ENCODE data around the gene IRF2.

Gene IRF2

DNA sequence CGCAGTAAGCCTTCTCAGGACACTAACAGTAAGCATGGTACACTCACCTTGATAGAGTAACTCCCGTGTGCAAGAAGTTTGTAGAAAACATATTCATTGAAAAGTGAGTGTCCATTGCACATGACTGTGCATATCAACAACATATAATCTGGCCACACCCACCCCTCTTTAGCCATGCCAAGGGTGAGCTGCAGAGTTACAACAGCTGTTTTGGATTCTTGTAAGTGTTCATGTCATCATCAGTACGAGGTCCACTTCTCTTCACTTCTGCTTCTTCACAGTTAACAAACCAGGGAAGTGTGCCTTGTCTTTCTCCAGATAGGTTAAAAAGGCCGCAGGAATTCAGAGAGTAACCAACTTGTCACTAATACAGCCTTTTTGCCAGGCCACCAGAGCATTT is 116.6 kb downstream of the IRF2 start:
- TF ChIP-seq, protein P1, sequence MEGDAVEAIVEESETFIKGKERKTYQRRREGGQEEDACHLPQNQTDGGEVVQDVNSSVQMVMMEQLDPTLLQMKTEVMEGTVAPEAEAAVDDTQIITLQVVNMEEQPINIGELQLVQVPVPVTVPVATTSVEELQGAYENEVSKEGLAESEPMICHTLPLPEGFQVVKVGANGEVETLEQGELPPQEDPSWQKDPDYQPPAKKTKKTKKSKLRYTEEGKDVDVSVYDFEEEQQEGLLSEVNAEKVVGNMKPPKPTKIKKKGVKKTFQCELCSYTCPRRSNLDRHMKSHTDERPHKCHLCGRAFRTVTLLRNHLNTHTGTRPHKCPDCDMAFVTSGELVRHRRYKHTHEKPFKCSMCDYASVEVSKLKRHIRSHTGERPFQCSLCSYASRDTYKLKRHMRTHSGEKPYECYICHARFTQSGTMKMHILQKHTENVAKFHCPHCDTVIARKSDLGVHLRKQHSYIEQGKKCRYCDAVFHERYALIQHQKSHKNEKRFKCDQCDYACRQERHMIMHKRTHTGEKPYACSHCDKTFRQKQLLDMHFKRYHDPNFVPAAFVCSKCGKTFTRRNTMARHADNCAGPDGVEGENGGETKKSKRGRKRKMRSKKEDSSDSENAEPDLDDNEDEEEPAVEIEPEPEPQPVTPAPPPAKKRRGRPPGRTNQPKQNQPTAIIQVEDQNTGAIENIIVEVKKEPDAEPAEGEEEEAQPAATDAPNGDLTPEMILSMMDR (IDR thresholded peaks at IDR 0.05): no peak
- no peak for DNase-seq (ENCODE audit: low spot score)
- H3K4me3 ChIP-seq: no peak overlapping the region
- peak overlapping the region in 1 of 2 donors; percentile 61 for H3K27ac ChIP-seq

DNA sequence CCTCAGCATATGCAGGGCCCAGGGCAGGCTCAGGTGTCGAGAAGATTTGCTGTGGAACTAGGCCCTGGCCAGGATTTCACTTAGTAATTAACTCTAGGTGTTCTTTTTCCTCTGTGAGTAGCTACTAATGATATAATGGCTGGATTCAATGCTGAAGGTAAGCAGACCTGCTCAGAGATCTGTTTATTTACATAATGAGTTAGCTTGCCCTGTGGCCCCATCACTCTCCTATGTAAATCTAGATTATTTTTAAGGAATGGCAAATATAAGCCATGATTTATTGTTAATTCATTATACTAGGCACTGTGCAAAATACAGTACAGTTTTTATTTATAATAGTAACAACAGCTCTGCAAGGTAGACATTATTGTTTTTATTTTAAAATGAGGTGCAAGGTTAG is 117.2 kb downstream of the IRF2 start:
- no peak overlapping the region for H3K4me3 ChIP-seq
- TF ChIP-seq, protein P1 (IDR thresholded peaks at IDR 0.05): no peak
- H3K27ac ChIP-seq: peak overlapping the region in 1 of 2 donors; percentile 61
- no peak for DNase-seq (ENCODE audit: low spot score)

DNA sequence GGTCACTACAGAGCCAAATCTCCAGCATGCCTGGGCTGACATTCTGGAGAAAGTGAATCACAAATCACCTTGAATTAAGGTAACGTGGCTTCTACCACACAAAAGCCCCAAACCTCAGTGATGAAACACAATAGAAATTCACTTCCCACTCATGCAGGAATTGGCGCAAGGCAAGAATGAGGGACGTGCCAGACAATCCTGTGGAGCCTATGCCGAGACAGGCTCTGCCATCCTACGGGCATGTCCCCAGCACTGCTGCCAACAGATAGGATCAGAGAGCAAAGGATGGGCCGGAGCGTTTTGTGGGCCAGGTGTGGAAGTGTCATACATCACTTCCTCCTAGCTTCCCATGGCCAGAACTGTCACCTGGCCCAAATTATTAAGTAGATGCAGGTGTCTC is 118.0 kb downstream of the IRF2 start:
- TF ChIP-seq, protein P1 (IDR thresholded peaks at IDR 0.05): no peak
- DNase-seq (ENCODE audit: low spot score): no peak
- H3K4me3 ChIP-seq: no peak overlapping the region
- H3K27ac ChIP-seq: peak overlapping the region in 1 of 2 donors; percentile 8

DNA sequence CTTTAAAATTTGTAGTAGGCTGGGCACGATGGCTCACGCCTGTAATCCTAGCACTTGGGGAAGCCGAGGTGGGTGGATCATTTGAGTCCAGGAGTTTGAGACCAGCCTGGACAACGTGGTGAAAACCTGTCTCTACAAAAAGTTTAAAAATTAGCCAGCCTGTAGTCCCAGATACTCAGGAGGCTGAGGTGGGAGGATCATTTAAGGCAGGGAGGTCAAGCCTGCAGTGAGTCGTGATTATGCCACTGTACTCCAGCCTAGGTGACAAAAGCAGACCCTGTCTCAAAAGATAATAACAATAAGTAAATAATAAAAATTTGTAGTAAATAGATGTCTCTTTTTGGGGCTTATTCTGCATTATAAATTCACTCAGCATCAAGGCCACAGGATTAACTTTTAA is 118.5 kb downstream of the IRF2 start:
- no peak for DNase-seq (ENCODE audit: low spot score)
- H3K27ac ChIP-seq: peak overlapping the region; percentile 50 to 84
- TF ChIP-seq, protein P1 (IDR thresholded peaks at IDR 0.05): no peak
- no peak overlapping the region for H3K4me3 ChIP-seq

DNA sequence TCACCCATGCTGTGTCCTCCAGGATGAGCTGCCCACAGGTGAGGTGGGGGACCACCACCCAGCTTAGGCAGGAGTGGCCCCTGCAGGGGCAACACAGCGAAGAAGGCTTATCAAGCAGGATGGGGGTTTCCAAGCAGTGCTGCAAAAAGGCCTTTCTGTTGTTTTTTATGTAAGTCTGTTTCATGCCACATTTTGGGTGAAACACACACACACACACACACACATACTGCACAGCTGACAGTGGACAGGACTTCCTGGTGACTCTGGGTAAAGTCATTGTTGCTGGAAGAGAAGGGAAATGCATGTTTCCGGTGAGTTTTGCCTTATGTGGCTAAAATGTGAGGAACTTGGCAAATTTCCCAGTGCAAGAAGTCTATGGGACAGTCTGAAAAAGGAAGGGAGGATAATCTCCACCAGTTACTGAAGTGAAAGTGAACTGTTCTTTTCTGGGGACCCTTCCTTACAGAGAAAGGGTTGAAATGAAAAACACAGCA is 119.2 kb downstream of the IRF2 start:
- TF ChIP-seq, protein P1 (IDR thresholded peaks at IDR 0.05): no peak
- Histone ChIP-seq H3K4me3 (no peak overlapping the region), H3K27ac (peak overlapping the region; percentile 50 to 84)
- DNase-seq (ENCODE audit: low spot score): no peak

DNA sequence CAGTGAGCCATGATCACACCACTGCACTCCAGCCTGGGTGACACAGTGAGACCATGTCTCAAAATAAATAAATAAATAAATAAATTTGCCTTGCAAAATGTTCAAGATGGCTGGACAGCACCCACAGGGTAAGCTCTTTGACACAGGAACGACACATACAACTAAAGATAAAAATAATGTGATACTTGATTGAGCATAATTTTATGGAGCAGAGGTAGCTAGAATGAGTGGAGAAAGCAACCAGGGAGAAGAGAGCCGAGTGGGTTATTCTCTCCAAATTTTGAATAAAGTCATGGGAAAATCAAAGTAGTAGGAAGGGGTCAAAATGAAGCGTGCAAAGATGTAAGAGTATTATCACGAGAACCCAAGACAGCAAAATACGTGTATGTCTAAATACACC is 121.5 kb downstream of the IRF2 start:
- no peak for DNase-seq (ENCODE audit: low spot score)
- Histone ChIP-seq H3K27ac (no peak overlapping the region), H3K4me3 (no peak overlapping the region)
- TF ChIP-seq, protein P1 (IDR thresholded peaks at IDR 0.05): no peak

DNA sequence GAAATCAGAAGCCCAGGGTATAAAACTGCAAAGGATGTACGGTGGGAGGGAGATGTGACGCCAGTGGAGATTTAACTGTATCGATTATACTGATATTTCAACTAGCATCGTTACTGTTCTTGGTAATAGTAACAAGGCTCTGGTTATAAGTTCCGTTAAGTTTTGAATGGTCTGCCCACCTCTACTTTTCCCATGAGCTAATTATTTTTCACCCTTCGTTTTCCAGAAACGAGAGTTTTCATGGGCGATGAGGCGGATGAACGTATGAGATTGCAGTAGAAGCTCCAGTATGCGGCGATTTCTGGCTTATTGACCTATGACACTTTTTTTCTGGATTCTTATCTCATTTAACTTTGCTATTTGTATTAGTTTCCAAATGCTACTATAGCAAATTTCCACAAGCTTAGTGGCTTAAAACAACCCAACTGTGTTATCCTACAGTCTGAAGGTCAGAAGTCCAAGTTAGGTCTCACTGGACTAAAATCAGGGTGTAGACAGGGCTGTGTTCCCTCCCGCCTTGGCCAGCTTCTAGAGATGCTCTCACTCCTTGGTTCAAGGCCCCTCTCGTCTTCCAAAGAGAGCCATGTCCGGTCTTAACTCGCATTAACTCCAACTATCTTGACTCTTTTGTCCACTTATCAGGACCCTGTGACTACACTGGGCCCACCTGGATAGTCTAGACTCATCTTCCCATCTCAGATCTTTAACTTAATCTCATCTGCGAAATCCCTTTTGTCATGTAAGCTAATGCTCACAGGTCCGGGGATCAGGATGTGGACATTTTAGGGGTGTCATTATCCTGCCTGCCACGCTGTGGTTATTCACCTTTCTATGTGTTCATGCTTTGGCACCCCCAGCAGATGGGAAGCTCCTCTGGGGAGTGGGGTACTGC is 122.5 kb downstream of the IRF2 start:
- Histone ChIP-seq H3K27ac (no peak overlapping the region), H3K4me3 (no peak overlapping the region)
- DNase-seq (ENCODE audit: low spot score): no peak
- TF ChIP-seq, protein P1 (IDR thresholded peaks at IDR 0.05): no peak

All from coronary artery (tissue), 2 donors.